SK-N-SH treated with all-trans-retinoic acid at 6 μM for 48 hours (cell line): ENCODE results near the gene ABCD1.

Experiments
- ATAC-seq: fragments of 200-7000 bp; cut with Tn5 transposase; 3 replicates; pipeline ENCODE4 v1.9.1; 2020; ENCODE audit warnings: mild to moderate bottlenecking, moderate library complexity
- ARNTL ChIP-seq: fragments of 450-650 bp; formaldehyde crosslinking; IDR thresholded peaks from 2 replicates; pipeline ENCODE4 v1.5.0; 2020; ENCODE audit warnings: low read depth, mild to moderate bottlenecking, moderate library complexity, borderline replicate concordance
- BACH2 ChIP-seq: fragments of 250-450 bp; sonication (Bioruptor Pico); IDR thresholded peaks from 2 replicates; pipeline ENCODE4 v1.9.0; 2021; ENCODE audit warnings: mild to moderate bottlenecking, borderline replicate concordance
- CREB5 ChIP-seq: fragments of 250-450 bp; sonication (Bioruptor Pico); IDR thresholded peaks from 2 replicates; pipeline ENCODE4 v1.5.1; 2020; ENCODE audit warnings: low read depth, mild to moderate bottlenecking, moderate library complexity
- CSDC2 ChIP-seq: fragments of 250-450 bp; sonication (Bioruptor Pico); IDR thresholded peaks from 2 replicates; pipeline ENCODE4 v1.5.0; 2020; ENCODE audit warnings: mild to moderate bottlenecking, moderate library complexity
- ESRRG ChIP-seq: fragments of 250-450 bp; sonication (Bioruptor Pico); IDR thresholded peaks from 2 replicates; pipeline ENCODE4 v1.6.1; 2021; ENCODE audit warnings: mild to moderate bottlenecking
- GLIS3 ChIP-seq: fragments of 250-450 bp; sonication (Bioruptor Pico); IDR thresholded peaks from 2 replicates; pipeline ENCODE4 v1.5.0; 2020; ENCODE audit warnings: mild to moderate bottlenecking, moderate library complexity
- ISL1 ChIP-seq: fragments of 250-450 bp; sonication (Bioruptor Pico); IDR thresholded peaks from 2 replicates; pipeline ENCODE4 v2.1.2; 2022; ENCODE audit warnings: mild to moderate bottlenecking, moderate library complexity
- PPARA ChIP-seq: fragments of 250-450 bp; sonication (Bioruptor Pico); IDR thresholded peaks from 2 replicates; pipeline ENCODE4 v1.5.0; 2020; ENCODE audit warnings: mild to moderate bottlenecking, borderline replicate concordance
- RARB ChIP-seq: fragments of 250-450 bp; sonication (Bioruptor Pico); IDR thresholded peaks from 2 replicates; pipeline ENCODE4 v1.8.0; 2021; ENCODE audit warnings: mild to moderate bottlenecking, moderate library complexity
- SNAI2 ChIP-seq: fragments of 250-450 bp; sonication (Bioruptor Pico); IDR thresholded peaks from 2 replicates; pipeline ENCODE4 v1.5.0; 2020; ENCODE audit warnings: mild to moderate bottlenecking, moderate library complexity
- TCF4 ChIP-seq: fragments of 250-450 bp; sonication (Bioruptor Pico); IDR thresholded peaks from 2 replicates; pipeline ENCODE4 v1.8.0; 2021; ENCODE audit warnings: mild to moderate bottlenecking, moderate library complexity, borderline replicate concordance
- TOX ChIP-seq: fragments of 250-450 bp; sonication (Bioruptor Pico); IDR thresholded peaks from 2 replicates; pipeline ENCODE4 v1.8.0; 2021; ENCODE audit warnings: mild to moderate bottlenecking, moderate library complexity, borderline replicate concordance
- TSHZ2 ChIP-seq: fragments of 250-450 bp; sonication (Bioruptor Pico); IDR thresholded peaks from 2 replicates; pipeline ENCODE4 v1.5.0; 2020; ENCODE audit warnings: mild to moderate bottlenecking, moderate library complexity
- ZC3H10 ChIP-seq: fragments of 250-450 bp; sonication (Bioruptor Pico); IDR thresholded peaks from 2 replicates; pipeline ENCODE4 v1.5.1; 2021; ENCODE audit warnings: mild to moderate bottlenecking, moderate library complexity
- ZFP3 ChIP-seq: fragments of 250-450 bp; sonication (Bioruptor Pico); IDR thresholded peaks from 2 replicates; pipeline ENCODE4 v1.5.0; 2020; ENCODE audit warnings: mild to moderate bottlenecking, moderate library complexity
- ZFP30 ChIP-seq: fragments of 450-650 bp; formaldehyde crosslinking; IDR thresholded peaks from 2 replicates; pipeline ENCODE4 v1.5.0; 2022; ENCODE audit warnings: mild to moderate bottlenecking, moderate library complexity
- ZNF565 ChIP-seq: fragments of 450-650 bp; formaldehyde crosslinking; conservative IDR thresholded peaks from 2 replicates; pipeline ENCODE4 v1.5.0; 2020; ENCODE audit warnings: low read depth, mild to moderate bottlenecking, moderate library complexity
- ZNF70 ChIP-seq: fragments of 450-650 bp; formaldehyde crosslinking; IDR thresholded peaks from 2 replicates; pipeline ENCODE4 v1.5.0; 2020; ENCODE audit warnings: mild to moderate bottlenecking, moderate library complexity
- ZNF8 ChIP-seq: fragments of 450-650 bp; formaldehyde crosslinking; IDR thresholded peaks from 2 replicates; pipeline ENCODE4 v1.5.0; 2020; ENCODE audit warnings: mild to moderate bottlenecking, moderate library complexity
- TF ChIP-seq, protein P1 (sequence below): fragments of 250-450 bp; sonication (Bioruptor Pico); IDR thresholded peaks from 2 replicates; pipeline ENCODE4 v1.8.0; 2021; ENCODE audit warnings: low read depth, mild to moderate bottlenecking, moderate library complexity, borderline replicate concordance
- TF ChIP-seq, protein P2 (sequence below): fragments of 250-450 bp; sonication (Bioruptor Pico); IDR thresholded peaks from 2 replicates; pipeline ENCODE4 v1.5.1; 2021; ENCODE audit warnings: mild to moderate bottlenecking, moderate library complexity
- TF ChIP-seq, protein P3 (sequence below): fragments of 250-450 bp; sonication (Bioruptor Pico); IDR thresholded peaks from 2 replicates; pipeline ENCODE4 v1.8.0; 2020; ENCODE audit warnings: mild to moderate bottlenecking, moderate library complexity, borderline replicate concordance

The ABCD1 gene

GRCh38 chrX:153781428-153782047, 56.9 kb downstream of the ABCD1 start:
- no peak for ATAC-seq
- TF ChIP-seq ZNF565 (CRISPR knock-in tag) (no peak), ESRRG (CRISPR knock-in tag) (no peak), ISL1 (CRISPR knock-in tag) (no peak), ARNTL (CRISPR knock-in tag) (no peak), BACH2 (no peak), GLIS3 (CRISPR knock-in tag) (no peak), RARB (CRISPR knock-in tag) (no peak), TCF4 (CRISPR knock-in tag) (no peak), TOX (no peak), ZNF8 (no peak), ZNF70 (CRISPR knock-in tag) (no peak), ZC3H10 (CRISPR knock-in tag) (no peak), TSHZ2 (no peak), SNAI2 (CRISPR knock-in tag) (no peak)
- TF ChIP-seq, protein P1, sequence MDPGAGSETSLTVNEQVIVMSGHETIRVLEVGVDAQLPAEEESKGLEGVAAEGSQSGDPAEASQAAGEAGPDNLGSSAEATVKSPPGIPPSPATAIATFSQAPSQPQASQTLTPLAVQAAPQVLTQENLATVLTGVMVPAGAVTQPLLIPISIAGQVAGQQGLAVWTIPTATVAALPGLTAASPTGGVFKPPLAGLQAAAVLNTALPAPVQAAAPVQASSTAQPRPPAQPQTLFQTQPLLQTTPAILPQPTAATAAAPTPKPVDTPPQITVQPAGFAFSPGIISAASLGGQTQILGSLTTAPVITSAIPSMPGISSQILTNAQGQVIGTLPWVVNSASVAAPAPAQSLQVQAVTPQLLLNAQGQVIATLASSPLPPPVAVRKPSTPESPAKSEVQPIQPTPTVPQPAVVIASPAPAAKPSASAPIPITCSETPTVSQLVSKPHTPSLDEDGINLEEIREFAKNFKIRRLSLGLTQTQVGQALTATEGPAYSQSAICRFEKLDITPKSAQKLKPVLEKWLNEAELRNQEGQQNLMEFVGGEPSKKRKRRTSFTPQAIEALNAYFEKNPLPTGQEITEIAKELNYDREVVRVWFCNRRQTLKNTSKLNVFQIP (CRISPR knock-in tag): no peak

DNA sequence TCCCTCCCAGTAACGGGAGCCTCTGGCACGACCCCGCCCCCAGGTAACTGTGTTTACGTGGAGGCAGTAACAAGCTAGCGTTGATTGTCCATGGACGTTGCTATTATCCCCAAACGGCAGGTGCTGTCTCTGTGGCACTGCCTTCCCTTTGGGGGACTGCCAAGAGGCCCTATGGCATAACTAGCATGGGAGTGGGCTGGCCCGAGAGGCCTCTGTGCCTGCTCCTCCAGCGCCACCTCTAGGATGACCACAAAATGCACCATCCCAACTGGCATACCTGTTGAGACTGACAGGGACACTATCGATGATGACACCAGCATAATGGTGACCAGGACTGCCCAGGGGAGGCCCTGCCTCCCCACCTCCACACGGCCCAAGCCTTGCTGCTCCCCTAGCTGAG, 57.7 kb downstream of the ABCD1 start:
- TF ChIP-seq ESRRG (CRISPR knock-in tag) (no peak), ZNF8 (no peak), CSDC2 (CRISPR knock-in tag) (no peak), ZFP30 (CRISPR knock-in tag) (no peak), ZFP3 (CRISPR knock-in tag) (no peak), TCF4 (CRISPR knock-in tag) (no peak), ZNF565 (CRISPR knock-in tag) (no peak), GLIS3 (CRISPR knock-in tag) (no peak), RARB (CRISPR knock-in tag) (no peak)
- TF ChIP-seq, protein P2, sequence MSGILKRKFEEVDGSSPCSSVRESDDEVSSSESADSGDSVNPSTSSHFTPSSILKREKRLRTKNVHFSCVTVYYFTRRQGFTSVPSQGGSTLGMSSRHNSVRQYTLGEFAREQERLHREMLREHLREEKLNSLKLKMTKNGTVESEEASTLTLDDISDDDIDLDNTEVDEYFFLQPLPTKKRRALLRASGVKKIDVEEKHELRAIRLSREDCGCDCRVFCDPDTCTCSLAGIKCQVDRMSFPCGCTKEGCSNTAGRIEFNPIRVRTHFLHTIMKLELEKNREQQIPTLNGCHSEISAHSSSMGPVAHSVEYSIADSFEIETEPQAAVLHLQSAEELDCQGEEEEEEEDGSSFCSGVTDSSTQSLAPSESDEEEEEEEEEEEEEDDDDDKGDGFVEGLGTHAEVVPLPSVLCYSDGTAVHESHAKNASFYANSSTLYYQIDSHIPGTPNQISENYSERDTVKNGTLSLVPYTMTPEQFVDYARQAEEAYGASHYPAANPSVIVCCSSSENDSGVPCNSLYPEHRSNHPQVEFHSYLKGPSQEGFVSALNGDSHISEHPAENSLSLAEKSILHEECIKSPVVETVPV (CRISPR knock-in tag): no peak
- ATAC-seq: 0 out of 3 replicates have a peak, but pooled peaks have one; percentile 4

DNA sequence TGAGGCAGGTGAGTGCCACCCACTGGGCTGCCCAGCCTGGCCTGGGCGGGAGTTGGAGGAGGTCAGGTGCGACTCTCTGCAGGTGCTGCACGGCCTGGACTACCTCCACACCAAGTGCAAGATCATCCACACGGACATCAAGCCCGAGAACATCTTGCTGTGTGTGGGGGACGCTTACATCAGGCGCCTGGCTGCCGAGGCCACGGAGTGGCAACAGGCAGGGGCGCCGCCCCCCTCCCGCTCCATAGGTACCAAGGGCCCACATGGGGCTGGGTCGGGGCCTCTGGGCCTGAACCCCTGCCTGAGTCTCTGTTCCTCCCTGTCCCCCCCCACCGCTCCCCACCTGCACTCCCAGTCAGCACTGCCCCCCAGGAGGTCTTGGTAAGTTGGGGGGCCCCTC, 58.2 kb downstream of the ABCD1 start:
- ATAC-seq: no peak
- no peak for TF ChIP-seq CSDC2 (CRISPR knock-in tag)
- no peak for TF ChIP-seq CREB5 (CRISPR knock-in tag)
- no peak for TF ChIP-seq ZNF565 (CRISPR knock-in tag)

GRCh38 chrX:153783378-153784013, 58.8 kb downstream of the ABCD1 start:
- TF ChIP-seq BACH2: no peak
- TF ChIP-seq SNAI2 (CRISPR knock-in tag): no peak
- no peak for TF ChIP-seq TCF4 (CRISPR knock-in tag)
- no peak for TF ChIP-seq CREB5 (CRISPR knock-in tag)
- TF ChIP-seq, protein P3, sequence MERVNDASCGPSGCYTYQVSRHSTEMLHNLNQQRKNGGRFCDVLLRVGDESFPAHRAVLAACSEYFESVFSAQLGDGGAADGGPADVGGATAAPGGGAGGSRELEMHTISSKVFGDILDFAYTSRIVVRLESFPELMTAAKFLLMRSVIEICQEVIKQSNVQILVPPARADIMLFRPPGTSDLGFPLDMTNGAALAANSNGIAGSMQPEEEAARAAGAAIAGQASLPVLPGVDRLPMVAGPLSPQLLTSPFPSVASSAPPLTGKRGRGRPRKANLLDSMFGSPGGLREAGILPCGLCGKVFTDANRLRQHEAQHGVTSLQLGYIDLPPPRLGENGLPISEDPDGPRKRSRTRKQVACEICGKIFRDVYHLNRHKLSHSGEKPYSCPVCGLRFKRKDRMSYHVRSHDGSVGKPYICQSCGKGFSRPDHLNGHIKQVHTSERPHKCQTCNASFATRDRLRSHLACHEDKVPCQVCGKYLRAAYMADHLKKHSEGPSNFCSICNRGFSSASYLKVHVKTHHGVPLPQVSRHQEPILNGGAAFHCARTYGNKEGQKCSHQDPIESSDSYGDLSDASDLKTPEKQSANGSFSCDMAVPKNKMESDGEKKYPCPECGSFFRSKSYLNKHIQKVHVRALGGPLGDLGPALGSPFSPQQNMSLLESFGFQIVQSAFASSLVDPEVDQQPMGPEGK: no peak
- TF ChIP-seq TOX: no peak
- no peak for TF ChIP-seq PPARA (CRISPR knock-in tag)
- no peak for TF ChIP-seq CSDC2 (CRISPR knock-in tag)
- ATAC-seq: no peak
